GM23248 (cell line): ENCODE data around the gene PHLPP1. TPM values are rescaled to one million over a fixed set of nuclear protein-coding genes. Genes with fewer than 3 reads are reported as not detected.

ENCODE experiments used
- DNase-seq: peaks from one replicate; pipeline ENCODE4 v3.0.0-alpha.2; 2015
- H2AFZ ChIP-seq: fragments of 200-600 bp; sonication (generic); 2 replicates; pipeline ENCODE4 v1.6.1; 2016; ENCODE audit warnings: antibody characterized with exemption
- H3F3A ChIP-seq: fragments of 200-600 bp; sonication (generic); 2 replicates; pipeline ENCODE4 v1.6.1; 2016; ENCODE audit warnings: mild to moderate bottlenecking, antibody characterized with exemption, mixed run types; ENCODE audit not compliant: insufficient read depth
- H3K27ac ChIP-seq: fragments of 200-600 bp; sonication (generic); 2 replicates; pipeline ENCODE4 v1.5.1; 2016; ENCODE audit warnings: mild to moderate bottlenecking
- H3K27me3 ChIP-seq: fragments of 200-600 bp; sonication (generic); replicated peaks from 2 replicates; pipeline ENCODE4 v1.6.1; 2016; ENCODE audit warnings: mild to moderate bottlenecking; ENCODE audit not compliant: insufficient read depth
- H3K36me3 ChIP-seq: fragments of 200-600 bp; sonication (generic); 2 replicates; pipeline ENCODE4 v1.6.1; 2016; ENCODE audit warnings: low read depth, mild to moderate bottlenecking
- H3K4me1 ChIP-seq: fragments of 200-600 bp; sonication (generic); 2 replicates; pipeline ENCODE4 v1.6.1; 2016; ENCODE audit warnings: mild to moderate bottlenecking; ENCODE audit not compliant: insufficient read depth
- H3K4me2 ChIP-seq: fragments of 200-600 bp; sonication (generic); one replicate; pipeline ENCODE4 v1.6.1; 2016; ENCODE audit warnings: mild to moderate bottlenecking; ENCODE audit not compliant: unreplicated experiment
- H3K4me3 ChIP-seq: fragments of 200-600 bp; sonication (generic); 2 replicates; pipeline ENCODE4 v1.5.1; 2016; ENCODE audit warnings: mild to moderate bottlenecking
- H3K79me2 ChIP-seq: fragments of 200-600 bp; sonication (generic); 2 replicates; pipeline ENCODE4 v1.6.1; 2016; ENCODE audit warnings: mild to moderate bottlenecking; ENCODE audit not compliant: insufficient read depth
- H3K9ac ChIP-seq: fragments of 200-600 bp; sonication (generic); 2 replicates; pipeline ENCODE4 v1.6.1; 2016; ENCODE audit warnings: mild to moderate bottlenecking
- H3K9me2 ChIP-seq: fragments of 200-600 bp; sonication (generic); 2 replicates; pipeline ENCODE4 v1.6.1; 2016; ENCODE audit warnings: mixed run types, mild to moderate bottlenecking, moderate library complexity; ENCODE audit not compliant: insufficient read depth
- H3K9me3 ChIP-seq: fragments of 200-600 bp; sonication (generic); one replicate; pipeline ENCODE4 v1.6.1; 2017; ENCODE audit warnings: low read depth
- H4K20me1 ChIP-seq: fragments of 200-600 bp; sonication (generic); 2 replicates; pipeline ENCODE4 v1.6.0; 2016; ENCODE audit not compliant: insufficient read depth
- EZH2 ChIP-seq: fragments of 200-600 bp; sonication (generic); IDR thresholded peaks from 2 replicates; pipeline ENCODE4 v1.6.1; 2018; ENCODE audit warnings: antibody characterized with exemption, mild to moderate bottlenecking; ENCODE audit not compliant: insufficient read depth, poor library complexity, severe bottlenecking
- EZH2phosphoT487 ChIP-seq: fragments of 200-600 bp; sonication (generic); IDR thresholded peaks from 2 replicates; pipeline ENCODE4 v1.6.1; 2018; ENCODE audit warnings: antibody characterized with exemption, moderate library complexity, mild to moderate bottlenecking, low read depth; ENCODE audit not compliant: insufficient read depth
- WGBS, 2 experiments: methylation state at CpG; one replicate each; pipeline ENCODE4 v1.1.6; 2015 to 2017; ENCODE audit warnings: low lambda C conversion rate in 2 of 2, low coverage in 1 of 2; ENCODE audit errors: missing lambda C conversion rate in 2 of 2; 5-methylcytosine and 5-hydroxymethylcytosine counted together
- in situ Hi-C: fragments of 300-500 bp; cut with MboI; formaldehyde crosslinking; loops from 2 replicates; pipeline ENCODE4 v1.15.0; 2020
- polyA plus RNA-seq: library from polyadenylated mRNA; unstranded; fragments of >200 nt; fragmentation: Nextera tagmentation; extraction: Ambion mirVana; gene quantifications from 2 replicates; pipeline ENCODE4 v1.2.1, GENCODE V29; 2016
- total RNA-seq: library from RNA; depleted of rRNA; stranded (reverse); fragments of >200 nt; shearing (Covaris generic); gene quantifications from 2 replicates; pipeline ENCODE4 v1.2.3, GENCODE V29; 2014

Gene PHLPP1
- total and polyA plus RNA-seq, 2 experiments from 2014 or later = 1.1 to 6.8 TPM

GRCh38 chr18:62678847-62679485, 36.4 kb upstream of the PHLPP1 start:
- 74 to 83% methylated on average over 9 of the region's 9 CpGs for WGBS, 2 experiments
- Histone ChIP-seq H2AFZ (no peak overlapping the region), H3K79me2 (no peaks in the 10 kb centered on the region), H3K4me1 (no peaks in the 10 kb centered on the region), H3K36me3 (no peaks in the 10 kb centered on the region), H4K20me1 (no peaks in the 10 kb centered on the region), H3K4me2 (no peak overlapping the region), H3K9ac (no peak overlapping the region), H3F3A (no peaks in the 10 kb centered on the region), H3K27ac (no peak overlapping the region), H3K27me3 (peaks cover 10% of the 10 kb centered on the region), H3K4me3 (no peak overlapping the region), H3K9me3 (no peaks in the 10 kb centered on the region), H3K9me2 (no peaks in the 10 kb centered on the region)
- DNase-seq = no peak
- in situ Hi-C loops = no loop called here
- TF ChIP-seq EZH2 = no peak
- TF ChIP-seq EZH2phosphoT487 = no peak

- no peak overlapping the region for H3K4me3 ChIP-seq
- no peaks in the 10 kb centered on the region for H3K9me2 ChIP-seq
- H3K79me2 ChIP-seq = no peaks in the 10 kb centered on the region
- no peaks in the 10 kb centered on the region for H3K4me1 ChIP-seq
- H4K20me1 ChIP-seq = no peaks in the 10 kb centered on the region
- WGBS, 2 experiments = 61% methylated on average over 4 of the region's 4 CpGs
- H3F3A ChIP-seq = no peaks in the 10 kb centered on the region
- H3K27me3 ChIP-seq = peaks cover 10% of the 10 kb centered on the region; the same call in 1 of the 2 replicates
- no peak overlapping the region for H2AFZ ChIP-seq
- no peak for TF ChIP-seq EZH2phosphoT487
- no peak for TF ChIP-seq EZH2
- DNase-seq = no peak
- H3K9me3 ChIP-seq = no peaks in the 10 kb centered on the region
- no peaks in the 10 kb centered on the region for H3K36me3 ChIP-seq
- H3K27ac ChIP-seq = no peak overlapping the region
- in situ Hi-C loops = no loop called here
- H3K9ac ChIP-seq = no peak overlapping the region
- no peak overlapping the region for H3K4me2 ChIP-seq
These were observed 33.0 kb upstream of the PHLPP1 start for GRCh38 chr18:62682371-62682770.

- Histone ChIP-seq H4K20me1 (no peaks in the 10 kb centered on the region), H3K9me3 (peaks cover 7% of the 10 kb centered on the region), H2AFZ (no peak overlapping the region), H3K36me3 (no peaks in the 10 kb centered on the region), H3K4me1 (no peaks in the 10 kb centered on the region), H3K79me2 (no peaks in the 10 kb centered on the region), H3K9me2 (no peaks in the 10 kb centered on the region), H3K9ac (no peak overlapping the region), H3K4me3 (no peak overlapping the region), H3F3A (no peaks in the 10 kb centered on the region), H3K4me2 (no peak overlapping the region), H3K27me3 (0 out of 2 replicates have a peak, but pooled peaks cover 6% of the 10 kb centered on the region), H3K27ac (no peak overlapping the region)
- no peak for DNase-seq
- WGBS, 2 experiments = 58 to 63% methylated on average over 4 of the region's 4 CpGs
- TF ChIP-seq EZH2 (no peak), EZH2phosphoT487 (no peak)
- in situ Hi-C loops = no loop called here
These were observed 31.4 kb upstream of the PHLPP1 start for GRCh38 chr18:62683935-62684334.

DNA sequence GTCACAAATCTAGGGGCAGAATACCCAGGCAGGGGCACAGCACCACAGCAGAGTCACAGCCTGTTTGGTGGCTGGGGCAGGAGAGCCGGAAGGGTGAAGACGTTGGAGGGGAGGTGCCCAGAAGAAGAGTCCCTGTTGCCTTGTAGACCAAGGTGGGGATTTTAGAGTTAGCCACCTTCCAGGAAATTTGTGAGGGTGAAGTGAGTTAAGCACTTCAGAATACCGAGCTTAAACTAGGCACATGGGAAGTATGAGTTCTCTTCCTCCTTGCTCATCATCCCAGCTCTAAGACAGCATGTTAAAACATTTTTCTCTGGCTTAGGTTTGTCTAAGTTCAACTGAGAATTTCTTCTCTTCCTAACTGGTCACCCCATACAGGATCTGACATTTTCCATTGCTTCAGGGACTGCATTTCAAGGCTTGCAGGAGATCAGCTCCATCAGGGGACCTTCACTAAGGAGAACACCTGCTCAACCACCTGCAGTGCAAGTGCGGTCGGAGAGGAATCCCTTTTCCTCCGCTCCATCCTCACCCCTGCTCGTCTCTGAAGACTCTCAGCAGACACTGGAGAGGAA, 26.5 kb upstream of the PHLPP1 start:
- TF ChIP-seq EZH2phosphoT487 (no peak), EZH2 (no peak)
- Histone ChIP-seq H3K4me1 (no peaks in the 10 kb centered on the region), H3K9me3 (peaks cover 7% of the 10 kb centered on the region), H3K27me3 (peaks cover 5% of the 10 kb centered on the region; the same call in 1 of the 2 replicates), H3K9me2 (no peaks in the 10 kb centered on the region), H3K79me2 (no peaks in the 10 kb centered on the region), H4K20me1 (no peaks in the 10 kb centered on the region), H3K36me3 (no peaks in the 10 kb centered on the region), H2AFZ (no peak overlapping the region), H3K4me2 (no peak overlapping the region), H3K4me3 (no peak overlapping the region), H3K9ac (no peak overlapping the region), H3K27ac (no peak overlapping the region), H3F3A (no peaks in the 10 kb centered on the region)
- no peak for DNase-seq
- WGBS, 2 experiments = 61 to 63% methylated on average over 7 of the region's 7 CpGs
- in situ Hi-C loops = no loop called here
